Measurements from ENCODE around the gene UBAC1.

- TF ChIP-seq TAF1 (IDR thresholded peaks at IDR 0.05; ENCODE audit: low read depth), result no peak
- no peak for TF ChIP-seq NFIC (IDR thresholded peaks at IDR 0.05)
- TF ChIP-seq CEBPB (IDR thresholded peaks at IDR 0.05), result no peak
- no peak for TF ChIP-seq EP300 (IDR thresholded peaks at IDR 0.05; ENCODE audit: borderline replicate concordance)
Measured at GRCh38 chr9:135925496-135926133, 35.6 kb downstream of the UBAC1 start.

Measured in Ishikawa (cell line).